Liver (tissue), 9 donors: ENCODE results near the gene PKHD1. TPM values are rescaled to one million over a fixed set of nuclear protein-coding genes. Genes with fewer than 3 reads are reported as not detected.

Experiments used
- DNase-seq: peaks from one replicate; pipeline ENCODE4 v3.0.0-alpha.2; 2017; ENCODE audit warnings: low spot score
- H3K27ac ChIP-seq, 2 donors: one replicate each; pipeline ENCODE4 v1.7.0; 2013; ENCODE audit warnings: inconsistent platforms in 2 of 2, low read length in 2 of 2, control low read depth in 1 of 2, low read depth in 1 of 2, mild to moderate bottlenecking in 1 of 2
- H3K27me3 ChIP-seq, 4 donors: one replicate each; pipeline versions ENCODE4 v1.6.1 to v1.7.0; 2013; ENCODE audit warnings: low read length in 3 of 4, inconsistent platforms in 1 of 4, mild to moderate bottlenecking in 1 of 4, moderate library complexity in 1 of 4; ENCODE audit not compliant: control insufficient read depth in 4 of 4, insufficient read depth in 4 of 4
- H3K36me3 ChIP-seq, 4 donors: one replicate each; pipeline versions ENCODE4 v1.6.1 to v1.7.0; 2013; ENCODE audit warnings: low read length in 3 of 4, mild to moderate bottlenecking in 3 of 4, low read depth in 1 of 4, moderate library complexity in 1 of 4; ENCODE audit not compliant: control insufficient read depth in 4 of 4, insufficient read depth in 3 of 4
- H3K4me1 ChIP-seq, 4 donors: one replicate each; pipeline versions ENCODE4 v1.6.1 to v1.7.0; 2013; ENCODE audit warnings: low read length in 3 of 4, mild to moderate bottlenecking in 3 of 4, moderate library complexity in 1 of 4; ENCODE audit not compliant: control insufficient read depth in 4 of 4, insufficient read depth in 4 of 4
- H3K4me3 ChIP-seq, 3 donors: one replicate each; pipeline versions ENCODE4 v1.6.1 to v1.7.0; 2013; ENCODE audit warnings: low read length in 3 of 3, control low read depth in 1 of 3, low read depth in 1 of 3, mild to moderate bottlenecking in 1 of 3
- H3K9ac ChIP-seq, 2 donors: one replicate each; pipeline ENCODE4 v1.7.0; 2013; ENCODE audit warnings: low read length in 2 of 2, mild to moderate bottlenecking in 2 of 2, moderate library complexity in 2 of 2, control low read depth in 1 of 2, low read depth in 1 of 2
- H3K9me3 ChIP-seq, 4 donors: one replicate each; pipeline versions ENCODE4 v1.6.1 to v1.7.0; 2013; ENCODE audit warnings: low read length in 3 of 4; ENCODE audit not compliant: control insufficient read depth in 4 of 4
- ATF3 ChIP-seq: IDR thresholded peaks from 2 replicates; pipeline ENCODE4 v1.6.1; 2016; ENCODE audit warnings: antibody characterized with exemption
- CTCF ChIP-seq: fragments of 150-350 bp; IDR thresholded peaks from 2 replicates; pipeline ENCODE4 v1.5.1; 2017; ENCODE audit warnings: improper control_type of control experiment, low read depth, low read length; ENCODE audit not compliant: missing input control
- EGR1 ChIP-seq, 2 donors: IDR thresholded peaks; 2 replicates each; pipeline ENCODE4 v1.6.1; 2016 to 2018; ENCODE audit warnings: antibody characterized with exemption in 2 of 2, low read depth in 2 of 2
- FOXA1 ChIP-seq: IDR thresholded peaks from 2 replicates; pipeline ENCODE4 v1.6.1; 2016; ENCODE audit warnings: antibody characterized with exemption
- FOXA2 ChIP-seq: IDR thresholded peaks from 2 replicates; pipeline ENCODE4 v1.6.1; 2016; ENCODE audit warnings: antibody characterized with exemption
- GABPA ChIP-seq, 2 donors: IDR thresholded peaks in 1 of 2; conservative IDR thresholded peaks in 1 of 2; 2 replicates each; pipeline ENCODE4 v1.6.1; 2016; ENCODE audit warnings: antibody characterized with exemption in 2 of 2, mild to moderate bottlenecking in 1 of 2, moderate library complexity in 1 of 2
- HNF4A ChIP-seq, 2 donors: conservative IDR thresholded peaks; 2 replicates each; pipeline ENCODE4 v1.6.1; 2016; ENCODE audit warnings: antibody characterized with exemption in 2 of 2, mild to moderate bottlenecking in 2 of 2
- HNF4G ChIP-seq: IDR thresholded peaks from 2 replicates; pipeline ENCODE4 v1.6.1; 2016; ENCODE audit warnings: antibody characterized with exemption
- MAX ChIP-seq: IDR thresholded peaks from 2 replicates; pipeline ENCODE4 v1.6.1; 2016; ENCODE audit warnings: antibody characterized with exemption
- NR2F2 ChIP-seq: IDR thresholded peaks from 2 replicates; pipeline ENCODE4 v1.6.1; 2016; ENCODE audit warnings: antibody characterized with exemption
- RAD21 ChIP-seq, 2 donors: IDR thresholded peaks; 2 replicates each; pipeline ENCODE4 v1.6.1; 2016; ENCODE audit warnings: antibody characterized with exemption in 2 of 2, mild to moderate bottlenecking in 2 of 2
- REST ChIP-seq: IDR thresholded peaks from 2 replicates; pipeline ENCODE4 v1.6.1; 2016; ENCODE audit warnings: antibody characterized with exemption, mild to moderate bottlenecking
- RXRA ChIP-seq, 2 donors: IDR thresholded peaks; 2 replicates each; pipeline ENCODE4 v1.6.1; 2017 to 2018; ENCODE audit warnings: antibody characterized with exemption in 2 of 2, mild to moderate bottlenecking in 1 of 2
- SP1 ChIP-seq: IDR thresholded peaks from 2 replicates; pipeline ENCODE4 v1.6.1; 2018; ENCODE audit warnings: antibody characterized with exemption, mild to moderate bottlenecking
- TAF1 ChIP-seq: conservative IDR thresholded peaks from 2 replicates; pipeline ENCODE4 v1.6.1; 2016; ENCODE audit warnings: antibody characterized with exemption, mild to moderate bottlenecking
- YY1 ChIP-seq: IDR thresholded peaks from 2 replicates; pipeline ENCODE4 v1.6.1; 2016; ENCODE audit warnings: antibody characterized with exemption, mild to moderate bottlenecking
- WGBS: extraction: QIAGEN DNeasy Blood & Tissue Kit; methylation state at CpG from one replicate; pipeline ENCODE4 v1.1.7; 2013; 5-methylcytosine and 5-hydroxymethylcytosine counted together
- polyA plus RNA-seq, 2 donors: library from polyadenylated mRNA; stranded (reverse) in 1 of 2; unstranded in 1 of 2; fragments of 200-250 nt in 1 of 2; fragments of >200 nt in 1 of 2; fragmentation: Nextera tagmentation in 1 of 2; extraction: Ambion mirVana in 1 of 2; gene quantifications; one replicate each; pipeline versions ENCODE4 v1.2.1 to v1.2.3, GENCODE V29; 2013 to 2015
- total RNA-seq, 2 donors: library from RNA; depleted of rRNA; stranded (reverse); fragments of >200 nt; gene quantifications; one replicate each; pipeline ENCODE4 v1.2.3, GENCODE V29; 2014
- TF ChIP-seq, protein P1 (sequence below): IDR thresholded peaks from 2 replicates; pipeline ENCODE4 v1.6.1; 2016; ENCODE audit warnings: antibody characterized with exemption
- donor health status: healthy.
- donor health status: healthy.
- donor health status: healthy.
- donor health status: healthy.
- donor health status: healthy.

The PKHD1 gene
- total and polyA plus RNA-seq, 4 donors = 0.45 to 10.6 (median 3.2) TPM

DNA sequence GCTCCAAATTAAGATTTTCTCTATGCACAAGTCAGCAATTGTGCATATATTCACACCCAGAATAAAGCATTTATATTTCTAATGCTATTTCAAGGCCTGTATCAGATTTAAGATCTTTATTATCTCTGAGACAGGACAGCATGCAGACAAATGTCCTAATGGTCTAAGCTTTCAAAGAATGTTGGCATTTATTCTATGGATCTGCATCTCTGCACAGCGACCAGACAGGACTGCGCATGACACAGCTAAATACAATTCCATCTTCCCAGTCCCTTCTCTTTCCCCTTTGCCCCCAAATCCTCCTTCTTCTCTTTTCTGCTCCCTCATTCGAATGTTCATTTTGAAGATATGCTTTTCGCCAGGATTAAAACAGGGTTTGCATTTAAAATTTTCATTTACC, 478.5 kb downstream of the PKHD1 start:
- Histone ChIP-seq H3K27ac (no peak overlapping the region), H3K9ac (no peak overlapping the region), H3K4me3 (no peak overlapping the region), H3K4me1 (no peaks in the 10 kb centered on the region), H3K27me3 (no peaks in the 10 kb centered on the region), H3K9me3 (no peaks in the 10 kb centered on the region), H3K36me3 (no peaks in the 10 kb centered on the region)
- WGBS = 90% methylated on average over 4 of the region's 4 CpGs
- TF ChIP-seq FOXA1 = no peak
- TF ChIP-seq REST = no peak
- no peak for TF ChIP-seq RAD21 (IDR thresholded peaks at IDR 0.05)
- TF ChIP-seq EGR1 (IDR thresholded peaks at IDR 0.05; ENCODE audit: low read depth in 2 of 2) = no peak
- no peak for TF ChIP-seq SP1
- TF ChIP-seq NR2F2 = no peak
- TF ChIP-seq FOXA2 = no peak
- TF ChIP-seq TAF1 = no peak
- no peak for TF ChIP-seq ATF3
- TF ChIP-seq CTCF = no peak
- no peak for TF ChIP-seq YY1
- no peak for TF ChIP-seq HNF4G
- no peak for TF ChIP-seq RXRA (IDR thresholded peaks at IDR 0.05)
- TF ChIP-seq HNF4A (conservative IDR thresholded peaks at IDR 0.05) = no peak
- TF ChIP-seq, protein P1, sequence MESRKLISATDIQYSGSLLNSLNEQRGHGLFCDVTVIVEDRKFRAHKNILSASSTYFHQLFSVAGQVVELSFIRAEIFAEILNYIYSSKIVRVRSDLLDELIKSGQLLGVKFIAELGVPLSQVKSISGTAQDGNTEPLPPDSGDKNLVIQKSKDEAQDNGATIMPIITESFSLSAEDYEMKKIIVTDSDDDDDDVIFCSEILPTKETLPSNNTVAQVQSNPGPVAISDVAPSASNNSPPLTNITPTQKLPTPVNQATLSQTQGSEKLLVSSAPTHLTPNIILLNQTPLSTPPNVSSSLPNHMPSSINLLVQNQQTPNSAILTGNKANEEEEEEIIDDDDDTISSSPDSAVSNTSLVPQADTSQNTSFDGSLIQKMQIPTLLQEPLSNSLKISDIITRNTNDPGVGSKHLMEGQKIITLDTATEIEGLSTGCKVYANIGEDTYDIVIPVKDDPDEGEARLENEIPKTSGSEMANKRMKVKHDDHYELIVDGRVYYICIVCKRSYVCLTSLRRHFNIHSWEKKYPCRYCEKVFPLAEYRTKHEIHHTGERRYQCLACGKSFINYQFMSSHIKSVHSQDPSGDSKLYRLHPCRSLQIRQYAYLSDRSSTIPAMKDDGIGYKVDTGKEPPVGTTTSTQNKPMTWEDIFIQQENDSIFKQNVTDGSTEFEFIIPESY = no peak
- no peak for TF ChIP-seq MAX
- DNase-seq = no peak

DNA sequence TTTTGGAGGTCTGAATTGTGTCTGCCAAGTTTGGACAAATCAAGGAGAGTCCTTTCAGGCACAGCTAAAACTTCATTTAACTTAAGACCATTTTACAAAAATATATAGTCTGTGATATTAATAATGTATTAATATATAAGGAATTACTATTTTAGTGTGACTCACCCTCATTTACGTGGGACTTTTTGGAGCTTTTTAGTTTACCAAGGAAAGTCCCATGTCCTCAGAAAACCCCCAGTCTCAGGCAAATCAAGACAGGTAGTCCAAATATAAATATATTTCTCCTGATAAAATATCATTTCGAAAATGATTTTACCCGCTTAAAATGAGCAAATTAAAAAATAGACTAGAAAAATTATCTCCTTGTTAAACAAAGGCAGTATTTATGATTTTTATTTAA, 479.0 kb downstream of the PKHD1 start:
- Histone ChIP-seq H3K27ac (no peak overlapping the region), H3K4me1 (no peaks in the 10 kb centered on the region), H3K9ac (no peak overlapping the region), H3K36me3 (no peaks in the 10 kb centered on the region), H3K9me3 (no peaks in the 10 kb centered on the region), H3K27me3 (no peaks in the 10 kb centered on the region), H3K4me3 (no peak overlapping the region)
- 90% methylated on average over 3 of the region's 3 CpGs for WGBS
- no peak for DNase-seq
- no peak for TF ChIP-seq HNF4A (conservative IDR thresholded peaks at IDR 0.05)
- TF ChIP-seq HNF4G = no peak
- TF ChIP-seq RXRA (IDR thresholded peaks at IDR 0.05) = no peak
- TF ChIP-seq CTCF = no peak
- no peak for TF ChIP-seq EGR1 (IDR thresholded peaks at IDR 0.05; ENCODE audit: low read depth in 2 of 2)
- no peak for TF ChIP-seq GABPA (IDR thresholded peaks at IDR 0.05 in 1 of 2, conservative IDR thresholded peaks at IDR 0.05 in 1 of 2)
- TF ChIP-seq RAD21 (IDR thresholded peaks at IDR 0.05) = no peak
- TF ChIP-seq MAX = no peak
- TF ChIP-seq ATF3 = no peak
- TF ChIP-seq FOXA1 = no peak
- TF ChIP-seq YY1 = no peak
- TF ChIP-seq NR2F2 = no peak
- TF ChIP-seq SP1 = no peak
